ENCODE data around the gene LAS1L.

DNA sequence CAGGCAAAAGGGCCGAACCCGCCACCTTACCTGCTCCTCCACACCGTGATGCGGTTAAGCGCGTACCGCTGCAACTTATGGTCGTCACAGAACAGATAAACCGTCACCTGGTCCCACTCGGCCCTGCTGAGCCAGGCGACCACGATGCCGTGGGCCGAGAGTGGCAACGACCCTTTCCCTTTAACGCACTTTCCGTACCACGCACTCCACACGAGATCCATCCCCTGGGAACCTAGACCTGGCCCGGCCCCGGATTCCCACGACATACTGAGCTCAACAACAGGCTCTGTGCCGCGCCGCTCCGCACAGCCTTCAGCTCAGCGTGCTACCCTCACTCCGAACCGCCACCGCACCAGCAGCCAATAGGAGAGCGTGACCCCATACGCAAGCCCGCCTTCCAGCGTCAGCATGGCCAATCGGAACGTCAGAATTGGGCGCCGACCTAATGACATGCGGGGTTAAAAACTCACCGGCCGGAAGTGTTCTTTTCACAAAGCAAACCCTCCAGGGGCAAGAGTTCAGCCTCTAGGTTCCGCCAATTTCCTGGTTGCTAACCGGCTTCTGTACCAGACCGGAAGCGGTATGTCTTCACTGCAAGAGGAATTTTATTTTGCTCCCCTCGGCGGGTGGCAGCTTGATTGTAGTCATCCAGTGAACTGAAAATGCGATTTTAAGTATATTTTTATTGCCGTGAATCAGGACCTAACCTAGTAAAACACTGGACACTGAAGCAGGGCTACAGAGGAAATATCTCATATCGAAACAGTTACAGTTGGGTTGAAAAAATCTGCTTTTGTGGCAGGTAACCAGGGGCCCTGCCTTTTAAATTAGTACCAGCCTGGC lies at the start of gene LAS1L:
- TF ChIP-seq, protein P1, sequence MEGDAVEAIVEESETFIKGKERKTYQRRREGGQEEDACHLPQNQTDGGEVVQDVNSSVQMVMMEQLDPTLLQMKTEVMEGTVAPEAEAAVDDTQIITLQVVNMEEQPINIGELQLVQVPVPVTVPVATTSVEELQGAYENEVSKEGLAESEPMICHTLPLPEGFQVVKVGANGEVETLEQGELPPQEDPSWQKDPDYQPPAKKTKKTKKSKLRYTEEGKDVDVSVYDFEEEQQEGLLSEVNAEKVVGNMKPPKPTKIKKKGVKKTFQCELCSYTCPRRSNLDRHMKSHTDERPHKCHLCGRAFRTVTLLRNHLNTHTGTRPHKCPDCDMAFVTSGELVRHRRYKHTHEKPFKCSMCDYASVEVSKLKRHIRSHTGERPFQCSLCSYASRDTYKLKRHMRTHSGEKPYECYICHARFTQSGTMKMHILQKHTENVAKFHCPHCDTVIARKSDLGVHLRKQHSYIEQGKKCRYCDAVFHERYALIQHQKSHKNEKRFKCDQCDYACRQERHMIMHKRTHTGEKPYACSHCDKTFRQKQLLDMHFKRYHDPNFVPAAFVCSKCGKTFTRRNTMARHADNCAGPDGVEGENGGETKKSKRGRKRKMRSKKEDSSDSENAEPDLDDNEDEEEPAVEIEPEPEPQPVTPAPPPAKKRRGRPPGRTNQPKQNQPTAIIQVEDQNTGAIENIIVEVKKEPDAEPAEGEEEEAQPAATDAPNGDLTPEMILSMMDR (conservative IDR thresholded peaks at IDR 0.05), result no peak
- TF ChIP-seq EZH2 (IDR thresholded peaks at IDR 0.05; ENCODE audit: low read depth), result no peak

Data from PC-9 (cell line).